Activated CD8-positive, alpha-beta memory T cell treated with anti-CD3 and anti-CD28 coated beads, Interleukin-2, amount 50 U/mL, for 48 hours (primary cell): ENCODE results near the gene KCNMA1.

ENCODE experiments used
- DNase-seq: peaks from one replicate; pipeline ENCODE4 v3.0.0-alpha.2; 2020

KCNMA1 gene

GRCh38 chr10:77313066-77313750 is 324.4 kb downstream of the KCNMA1 start:
- DNase-seq, result no peak

- no peak for DNase-seq
Measured at GRCh38 chr10:77311186-77311585, 326.4 kb downstream of the KCNMA1 start.

- DNase-seq, result no peak
Measured at GRCh38 chr10:77310288-77310840, 327.2 kb downstream of the KCNMA1 start.

- DNase-seq, result no peak
Measured at GRCh38 chr10:77309509-77309908, 328.1 kb downstream of the KCNMA1 start.

- no peak for DNase-seq
Measured at GRCh38 chr10:77309092-77309491, 328.5 kb downstream of the KCNMA1 start.

GRCh38 chr10:77308084-77308732 is 329.4 kb downstream of the KCNMA1 start:
- DNase-seq, result no peak

GRCh38 chr10:77306666-77307065 is 330.9 kb downstream of the KCNMA1 start:
- no peak for DNase-seq

GRCh38 chr10:77305650-77306632 is 331.7 kb downstream of the KCNMA1 start:
- DNase-seq, result no peak

- no peak for DNase-seq
Measured at GRCh38 chr10:77304192-77304591, 333.4 kb downstream of the KCNMA1 start.

GRCh38 chr10:77301305-77301730 is 336.3 kb downstream of the KCNMA1 start:
- DNase-seq, result no peak

GRCh38 chr10:77300682-77301302 is 336.8 kb downstream of the KCNMA1 start:
- no peak for DNase-seq

- no peak for DNase-seq
Measured at GRCh38 chr10:77299320-77299719, 338.3 kb downstream of the KCNMA1 start.

GRCh38 chr10:77297393-77297739 is 340.2 kb downstream of the KCNMA1 start:
- DNase-seq, result no peak

GRCh38 chr10:77296534-77297392 is 340.8 kb downstream of the KCNMA1 start:
- DNase-seq, result no peak

GRCh38 chr10:77293773-77294172 is 343.8 kb downstream of the KCNMA1 start:
- no peak for DNase-seq

GRCh38 chr10:77293347-77293746 is 344.3 kb downstream of the KCNMA1 start:
- no peak for DNase-seq

- DNase-seq, result no peak
Measured at GRCh38 chr10:77291596-77292505, 345.8 kb downstream of the KCNMA1 start.

GRCh38 chr10:77290528-77291155 is 347.0 kb downstream of the KCNMA1 start:
- no peak for DNase-seq

- no peak for DNase-seq
Measured at GRCh38 chr10:77289790-77290189, 347.8 kb downstream of the KCNMA1 start.

- DNase-seq, result no peak
Measured at GRCh38 chr10:77289027-77289501, 348.5 kb downstream of the KCNMA1 start.
